GM10266 (cell line): Measurements from ENCODE around the gene LIN52.

ENCODE experiments used
- DNase-seq: peaks from one replicate; pipeline ENCODE4 v3.0.0; 2012; ENCODE audit errors: extremely low spot score
- TF ChIP-seq, protein P1 (sequence below): IDR thresholded peaks from 2 replicates; pipeline ENCODE4 v1.5.1; 2012; ENCODE audit warnings: mild to moderate bottlenecking, low read depth; ENCODE audit not compliant: control insufficient read depth, insufficient read depth; ENCODE audit errors: missing control alignments

LIN52 gene

DNA sequence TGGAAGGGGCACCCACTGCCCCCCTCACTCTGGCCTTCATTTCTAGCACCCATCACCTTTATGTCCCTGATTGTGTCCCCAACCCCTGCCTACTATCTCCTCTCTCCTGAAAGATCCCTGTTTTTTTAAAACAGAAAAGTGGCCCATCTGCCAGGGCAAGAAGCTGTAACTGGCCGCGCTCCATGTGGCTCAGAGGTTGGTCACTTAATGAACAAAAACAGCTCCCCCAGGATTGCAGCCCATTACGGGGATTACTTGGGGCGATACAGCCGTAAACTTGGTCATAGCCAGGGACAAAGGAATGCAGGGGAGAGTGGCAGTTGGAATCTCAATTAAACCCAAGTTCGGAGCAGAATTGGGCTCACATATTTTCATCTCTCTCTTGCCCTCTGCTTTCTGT lies 119.7 kb downstream of the LIN52 start:
- no peak for DNase-seq
- TF ChIP-seq, protein P1, sequence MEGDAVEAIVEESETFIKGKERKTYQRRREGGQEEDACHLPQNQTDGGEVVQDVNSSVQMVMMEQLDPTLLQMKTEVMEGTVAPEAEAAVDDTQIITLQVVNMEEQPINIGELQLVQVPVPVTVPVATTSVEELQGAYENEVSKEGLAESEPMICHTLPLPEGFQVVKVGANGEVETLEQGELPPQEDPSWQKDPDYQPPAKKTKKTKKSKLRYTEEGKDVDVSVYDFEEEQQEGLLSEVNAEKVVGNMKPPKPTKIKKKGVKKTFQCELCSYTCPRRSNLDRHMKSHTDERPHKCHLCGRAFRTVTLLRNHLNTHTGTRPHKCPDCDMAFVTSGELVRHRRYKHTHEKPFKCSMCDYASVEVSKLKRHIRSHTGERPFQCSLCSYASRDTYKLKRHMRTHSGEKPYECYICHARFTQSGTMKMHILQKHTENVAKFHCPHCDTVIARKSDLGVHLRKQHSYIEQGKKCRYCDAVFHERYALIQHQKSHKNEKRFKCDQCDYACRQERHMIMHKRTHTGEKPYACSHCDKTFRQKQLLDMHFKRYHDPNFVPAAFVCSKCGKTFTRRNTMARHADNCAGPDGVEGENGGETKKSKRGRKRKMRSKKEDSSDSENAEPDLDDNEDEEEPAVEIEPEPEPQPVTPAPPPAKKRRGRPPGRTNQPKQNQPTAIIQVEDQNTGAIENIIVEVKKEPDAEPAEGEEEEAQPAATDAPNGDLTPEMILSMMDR, result no peak

DNA sequence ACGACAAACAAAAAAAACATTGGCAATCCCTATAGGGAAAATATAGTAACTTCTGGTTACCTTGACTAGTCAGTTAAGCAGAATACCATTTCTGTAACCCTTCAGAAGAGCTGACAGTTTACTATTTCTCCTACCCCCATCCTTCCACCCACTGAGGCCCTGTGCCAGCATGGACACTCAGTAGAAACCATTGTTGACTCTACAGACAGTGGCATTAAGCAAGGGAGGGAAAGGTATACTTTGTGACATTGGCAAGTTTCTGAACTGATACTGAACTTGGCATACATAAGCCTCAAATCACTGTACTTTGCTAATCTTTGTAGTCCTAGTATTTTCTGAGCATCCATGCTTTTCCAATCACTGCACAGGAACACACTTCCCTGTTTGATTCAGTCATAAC lies 121.1 kb downstream of the LIN52 start:
- TF ChIP-seq, protein P1, result no peak
- DNase-seq, result no peak

DNA sequence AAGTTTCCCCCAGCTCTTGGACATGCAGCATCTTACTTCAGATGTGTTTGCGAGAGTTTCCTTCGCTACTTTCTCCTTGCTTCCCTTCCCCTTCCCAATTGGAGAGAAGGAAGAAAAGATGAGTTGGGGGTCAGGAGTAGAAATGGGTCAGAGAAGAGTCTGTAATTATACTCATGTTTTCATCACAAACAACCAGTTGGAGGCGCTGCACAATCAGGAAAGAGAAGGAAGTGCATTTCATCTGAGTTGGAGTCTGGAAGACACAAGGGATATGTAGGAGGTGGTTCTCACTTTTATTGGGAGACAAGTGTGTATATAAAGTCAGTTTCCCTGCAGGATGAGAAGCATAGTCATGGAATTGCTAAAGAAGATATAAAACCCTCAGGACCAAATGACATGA lies 123.2 kb downstream of the LIN52 start:
- no peak for DNase-seq
- TF ChIP-seq, protein P1, result peak; percentile 5

DNA sequence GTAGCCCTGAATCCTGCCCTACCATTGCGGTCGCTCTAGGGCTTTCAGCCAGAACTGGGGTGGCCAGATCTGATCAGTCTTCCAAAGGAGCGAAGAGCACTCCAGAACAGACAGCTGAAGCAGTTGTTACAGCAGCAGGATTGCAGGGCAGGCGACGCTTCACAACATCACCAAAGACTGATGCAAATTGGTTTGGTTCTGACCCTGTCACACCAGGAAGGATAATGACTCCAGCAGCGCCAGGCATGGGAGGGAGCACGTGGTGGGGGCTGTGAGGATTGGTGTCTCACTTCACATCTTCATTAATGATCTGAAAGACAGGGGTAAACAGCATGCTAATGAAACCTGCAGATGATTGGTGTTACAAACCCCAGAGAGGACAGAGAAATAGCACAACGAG lies 123.9 kb downstream of the LIN52 start:
- TF ChIP-seq, protein P1, result no peak

DNA sequence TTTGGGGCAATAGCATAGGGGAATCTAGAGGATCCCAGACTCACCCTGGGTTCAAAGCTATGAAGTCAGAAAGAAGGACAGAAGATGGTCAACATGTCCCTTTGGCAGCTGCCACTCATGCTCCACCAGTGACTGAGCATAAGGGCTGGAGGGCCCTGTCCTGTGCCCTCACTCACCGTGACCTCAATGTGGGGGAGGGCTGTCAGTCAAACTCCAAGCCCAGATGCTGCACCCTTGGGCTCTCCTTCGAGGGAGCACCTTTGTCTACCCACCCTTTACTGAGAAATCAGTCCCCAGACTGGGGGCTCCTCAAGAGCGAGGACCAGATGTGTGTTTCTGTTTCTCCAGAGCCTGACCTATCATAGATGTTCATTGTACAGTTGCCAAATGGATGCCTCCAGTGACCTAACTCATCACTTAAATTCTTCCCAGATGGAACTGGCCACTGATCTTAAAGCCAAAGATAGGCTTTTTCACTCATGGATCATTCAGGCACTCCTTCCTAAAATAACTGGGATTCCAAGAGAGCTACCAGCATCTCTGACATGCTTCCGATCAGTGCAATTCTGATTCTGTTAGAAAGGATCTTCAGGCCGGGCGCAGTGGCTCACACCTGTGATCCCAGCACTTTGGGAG lies 127.3 kb downstream of the LIN52 start:
- TF ChIP-seq, protein P1, result no peak
- DNase-seq, result no peak

More for the DNA sequence above, 123.9 kb downstream of the LIN52 start:
- DNase-seq, result no peak

DNA sequence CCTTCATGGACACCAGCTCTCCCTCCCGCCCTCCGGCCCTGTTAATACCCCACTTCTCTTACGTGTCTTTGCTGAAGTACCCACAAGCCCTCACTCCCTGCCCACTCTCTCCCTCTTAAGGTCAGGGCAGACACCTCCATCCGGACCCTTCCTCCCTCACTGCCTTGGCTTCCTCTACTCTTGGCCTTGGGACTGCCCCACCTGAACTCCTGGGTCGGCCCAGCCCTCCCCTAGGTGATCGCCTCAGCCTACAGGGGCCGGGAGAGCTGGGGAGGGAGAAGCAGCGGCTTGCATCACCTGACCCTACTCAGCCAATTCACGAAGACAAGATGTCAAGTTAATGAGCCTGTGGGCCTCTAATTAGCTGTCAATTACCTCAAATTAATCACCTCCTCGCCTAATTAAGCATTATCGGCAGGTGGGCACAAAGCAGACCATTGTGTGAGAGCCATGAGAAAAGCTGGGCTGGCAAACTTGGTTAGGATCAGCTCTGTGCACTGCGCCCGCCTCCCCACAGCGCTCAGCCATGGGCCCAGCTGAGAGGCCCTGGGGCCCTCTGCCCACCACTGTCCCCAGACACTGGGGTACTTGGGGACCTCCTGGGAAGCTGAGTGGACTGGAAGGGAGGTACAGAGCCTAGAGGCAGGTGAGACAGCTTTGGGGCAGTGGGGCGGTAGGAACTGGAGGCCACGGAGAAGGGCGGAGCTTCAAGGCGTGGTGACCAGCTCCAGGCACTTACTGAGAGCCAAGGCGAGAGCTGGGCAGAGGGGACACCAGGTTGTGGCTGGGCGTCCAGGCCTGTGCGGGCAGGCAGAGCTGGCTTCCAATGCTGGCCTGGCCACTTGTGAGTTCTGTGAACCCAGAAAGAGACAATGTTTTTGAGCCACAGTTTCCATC lies 129.4 kb downstream of the LIN52 start:
- TF ChIP-seq, protein P1, result no peak
- no peak for DNase-seq

DNA sequence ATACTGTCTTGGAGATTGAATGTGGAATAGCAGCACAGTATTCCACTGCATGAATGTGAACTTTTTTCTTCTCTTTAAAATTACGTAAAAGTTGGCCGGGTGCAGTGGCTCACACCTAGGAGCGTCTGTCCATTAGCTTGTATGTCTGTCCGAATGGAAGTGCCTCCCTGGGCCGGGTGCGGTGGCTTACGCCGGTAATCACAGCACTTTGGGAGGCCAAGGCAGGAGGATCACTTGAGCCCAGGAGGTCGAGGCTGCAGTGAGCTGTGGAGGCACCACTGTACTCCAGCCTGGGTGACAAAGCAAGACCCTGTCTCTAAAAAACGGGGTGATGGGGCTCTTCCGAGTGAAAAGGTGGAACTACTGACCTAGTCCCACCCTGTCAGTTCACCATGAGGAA lies 131.9 kb downstream of the LIN52 start:
- DNase-seq, result no peak
- TF ChIP-seq, protein P1, result no peak
